HCT116 (cell line): ENCODE measurements around the gene KRT79.

ENCODE experiments used
- CTCF ChIP-seq, 3 experiments: fragments of 200-600 bp in 1 of 3; sonication (generic) in 1 of 3; IDR thresholded peaks in 2 of 3; conservative IDR thresholded peaks in 1 of 3; 2 replicates each; pipeline ENCODE4 v1.5.1; 2012 to 2017; ENCODE audit warnings: low read depth in 2 of 3, low read length in 2 of 3, antibody characterized with exemption in 1 of 3, borderline replicate concordance in 1 of 3, control low read depth in 1 of 3, mild to moderate bottlenecking in 1 of 3, mixed read lengths in 1 of 3, mixed run types in 1 of 3, moderate library complexity in 1 of 3; ENCODE audit not compliant: insufficient read depth in 1 of 3
- POLR2A ChIP-seq: IDR thresholded peaks from 2 replicates; pipeline ENCODE4 v1.7.0; 2011; ENCODE audit warnings: borderline replicate concordance; ENCODE audit not compliant: insufficient read depth, insufficient read length; ENCODE audit errors: extremely low read depth
- POLR2AphosphoS5 ChIP-seq: IDR thresholded peaks from 2 replicates; pipeline ENCODE4 v1.6.1; 2011; ENCODE audit warnings: mild to moderate bottlenecking, low read depth, low read length, moderate library complexity

GRCh38 chr12:52851787-52852186, 17.7 kb upstream of the KRT79 start:
- no peak for TF ChIP-seq POLR2AphosphoS5
- TF ChIP-seq CTCF (IDR thresholded peaks at IDR 0.05 in 2 of 3, conservative IDR thresholded peaks at IDR 0.05 in 1 of 3; ENCODE audit: borderline replicate concordance in 1 of 3, insufficient read depth in 1 of 3, low read depth in 2 of 3, low read length in 2 of 3), result no peak
- TF ChIP-seq POLR2A, result no peak
